H9 (cell line): Measurements from ENCODE around the gene XCR1. TPM values are rescaled to one million over a fixed set of nuclear protein-coding genes. Genes with fewer than 3 reads are reported as not detected.

Experiments
- DNase-seq: peaks from one replicate; pipeline ENCODE4 v3.0.0-alpha.2; 2017
- H2AFZ ChIP-seq: one replicate; pipeline ENCODE4 v1.6.1; 2013; ENCODE audit warnings: mild to moderate bottlenecking, low read length, control low read depth, moderate library complexity
- H2AK5ac ChIP-seq: 2 replicates; pipeline ENCODE4 v1.6.1; 2013; ENCODE audit warnings: low read length, control low read depth, mixed read lengths; ENCODE audit not compliant: insufficient read length
- H2BK120ac ChIP-seq: one replicate; pipeline ENCODE4 v1.6.1; 2013; ENCODE audit warnings: low read depth, mild to moderate bottlenecking, low read length, control low read depth, inconsistent platforms; ENCODE audit not compliant: poor library complexity, severe bottlenecking
- H2BK12ac ChIP-seq: 2 replicates; pipeline ENCODE4 v1.6.1; 2013; ENCODE audit warnings: low read length, control low read depth, mixed read lengths, low read depth; ENCODE audit not compliant: insufficient read length
- H2BK15ac ChIP-seq: 2 replicates; pipeline ENCODE4 v1.6.1; 2013; ENCODE audit warnings: low read depth, low read length, control low read depth
- H2BK20ac ChIP-seq: one replicate; pipeline ENCODE4 v1.6.1; 2013; ENCODE audit warnings: low read depth, mild to moderate bottlenecking, low read length, control low read depth, inconsistent platforms; ENCODE audit not compliant: poor library complexity, severe bottlenecking
- H2BK5ac ChIP-seq: 2 replicates; pipeline ENCODE4 v1.6.1; 2013; ENCODE audit warnings: low read length, control low read depth, mixed read lengths; ENCODE audit not compliant: insufficient read length
- H3K14ac ChIP-seq: 2 replicates; pipeline ENCODE4 v1.6.1; 2013; ENCODE audit warnings: low read length, control low read depth; ENCODE audit not compliant: insufficient read depth
- H3K18ac ChIP-seq: 2 replicates; pipeline ENCODE4 v1.6.1; 2013; ENCODE audit warnings: low read depth, mild to moderate bottlenecking, mixed read lengths, low read length, control low read depth; ENCODE audit not compliant: insufficient read length
- H3K23ac ChIP-seq: 2 replicates; pipeline ENCODE4 v1.6.1; 2013; ENCODE audit warnings: low read length, control low read depth, mixed read lengths, low read depth; ENCODE audit not compliant: insufficient read length
- H3K23me2 ChIP-seq: 2 replicates; pipeline ENCODE4 v1.6.1; 2013; ENCODE audit warnings: low read depth, mild to moderate bottlenecking, mixed read lengths, low read length, control low read depth; ENCODE audit not compliant: insufficient read length, poor library complexity, severe bottlenecking
- H3K27ac ChIP-seq: 2 replicates; pipeline ENCODE4 v1.5.1; 2013; ENCODE audit warnings: low read length, control low read depth, mixed read lengths, low read depth; ENCODE audit not compliant: insufficient read length
- H3K27me3 ChIP-seq: 2 replicates; pipeline ENCODE4 v1.6.1; 2013; ENCODE audit warnings: low read length, control low read depth, inconsistent platforms; ENCODE audit not compliant: insufficient read depth
- H3K4ac ChIP-seq: 2 replicates; pipeline ENCODE4 v1.6.1; 2013; ENCODE audit warnings: low read depth, mild to moderate bottlenecking, control low read depth, inconsistent platforms, low read length, moderate library complexity
- H3K4me1 ChIP-seq: 2 replicates; pipeline ENCODE4 v1.6.1; 2013; ENCODE audit warnings: low read length, control low read depth, inconsistent platforms; ENCODE audit not compliant: insufficient read depth
- H3K4me2 ChIP-seq: 2 replicates; pipeline ENCODE4 v1.6.1; 2013; ENCODE audit warnings: low read length, control low read depth, mixed read lengths; ENCODE audit not compliant: insufficient read length, insufficient read depth
- H3K56ac ChIP-seq: 2 replicates; pipeline ENCODE4 v1.6.1; 2013; ENCODE audit warnings: low read depth, mild to moderate bottlenecking, mixed read lengths, low read length, control low read depth; ENCODE audit not compliant: insufficient read length
- H3K79me1 ChIP-seq: 2 replicates; pipeline ENCODE4 v1.6.1; 2013; ENCODE audit warnings: low read depth, mild to moderate bottlenecking, moderate library complexity, low read length, control low read depth, inconsistent platforms; ENCODE audit not compliant: insufficient read depth, poor library complexity, severe bottlenecking
- H3K79me2 ChIP-seq: 2 replicates; pipeline ENCODE4 v1.6.1; 2013; ENCODE audit warnings: low read length, control low read depth, inconsistent platforms; ENCODE audit not compliant: insufficient read depth
- H3K9ac ChIP-seq: 2 replicates; pipeline ENCODE4 v1.6.1; 2013; ENCODE audit warnings: low read length, control low read depth, mixed read lengths; ENCODE audit not compliant: insufficient read length; ENCODE audit errors: extremely low read depth
- H3K9me3 ChIP-seq: one replicate; pipeline ENCODE4 v1.6.1; 2013; ENCODE audit warnings: low read depth, low read length, inconsistent platforms; ENCODE audit not compliant: control insufficient read depth
- H3T11ph ChIP-seq: one replicate; pipeline ENCODE4 v1.6.1; 2013; ENCODE audit warnings: mild to moderate bottlenecking, low read length, control low read depth, inconsistent platforms
- H4K20me1 ChIP-seq: one replicate; pipeline ENCODE4 v1.6.1; 2013; ENCODE audit not compliant: control insufficient read depth, insufficient read length, insufficient read depth
- H4K5ac ChIP-seq: 2 replicates; pipeline ENCODE4 v1.6.1; 2013; ENCODE audit warnings: low read depth, mild to moderate bottlenecking, mixed read lengths, low read length, control low read depth; ENCODE audit not compliant: insufficient read length
- H4K8ac ChIP-seq: replicated peaks from 2 replicates; pipeline ENCODE4 v1.6.1; 2013; ENCODE audit warnings: low read length, control low read depth, mixed read lengths, low read depth; ENCODE audit not compliant: insufficient read length
- H4K91ac ChIP-seq: 2 replicates; pipeline ENCODE4 v1.6.1; 2013; ENCODE audit warnings: low read depth, mild to moderate bottlenecking, moderate library complexity, mixed read lengths, low read length, control low read depth; ENCODE audit not compliant: insufficient read length
- H3K27ac Mint-ChIP-seq, 3 experiments: 2 replicates in 2 of 3; 3 replicates in 1 of 3; pipeline ENCODE4 v1.8.0; 2020 to 2021; ENCODE audit warnings: mixed read lengths in 3 of 3, mild to moderate bottlenecking in 1 of 3, moderate library complexity in 1 of 3
- H3K27me3 Mint-ChIP-seq: 2 replicates; pipeline ENCODE4 v1.8.0; 2021; ENCODE audit warnings: low read depth, mild to moderate bottlenecking, moderate library complexity, mixed read lengths
- H3K36me3 Mint-ChIP-seq, 3 experiments: 2 replicates in 2 of 3; 3 replicates in 1 of 3; pipeline ENCODE4 v1.8.0; 2020 to 2021; ENCODE audit warnings: low read depth in 3 of 3, mixed read lengths in 3 of 3; ENCODE audit not compliant: insufficient read depth in 1 of 3
- H3K4me1 Mint-ChIP-seq, 2 experiments: 2 replicates each; pipeline ENCODE4 v1.8.0; 2020; ENCODE audit warnings: mixed read lengths in 2 of 2
- H3K4me3 Mint-ChIP-seq, 2 experiments: 2 replicates in 1 of 2; 3 replicates in 1 of 2; pipeline ENCODE4 v1.8.0; 2020 to 2021; ENCODE audit warnings: mild to moderate bottlenecking in 2 of 2, mixed read lengths in 2 of 2, moderate library complexity in 1 of 2
- H3K9me3 Mint-ChIP-seq, 2 experiments: 2 replicates in 1 of 2; 3 replicates in 1 of 2; pipeline ENCODE4 v1.8.0; 2020; ENCODE audit warnings: mild to moderate bottlenecking in 2 of 2, mixed read lengths in 2 of 2, moderate library complexity in 1 of 2
- CTCF ChIP-seq: fragments of 200-600 bp; sonication (generic); conservative IDR thresholded peaks from 3 replicates; pipeline ENCODE4 v1.8.0; 2021; ENCODE audit warnings: antibody characterized with exemption, mild to moderate bottlenecking
- WGBS: extraction: QIAGEN DNeasy Blood & Tissue Kit; methylation state at CpG from one replicate; pipeline ENCODE4 v1.1.7; 2013; ENCODE audit warnings: missing lambda C conversion rate, low lambda C conversion rate, mixed read lengths; ENCODE audit not compliant: insufficient read length; ENCODE audit errors: extremely low coverage; 5-methylcytosine and 5-hydroxymethylcytosine counted together
- total RNA-seq: library from RNA; stranded (reverse); gene quantifications from 2 replicates; pipeline ENCODE4 v1.2.1, GENCODE V29; 2021

XCR1 gene
- total RNA-seq, 1 experiment from 2014 or later = not detected

GRCh38 chr3:45980819-45981218, 46.5 kb downstream of the XCR1 start:
- no peaks in the 10 kb centered on the region for H3K4me1 ChIP-seq
- no CpG with 5 or more reads among the region's 2 CpGs for WGBS
- no peak overlapping the region for H3T11ph ChIP-seq
- no peak overlapping the region for H3K4ac ChIP-seq
- no peak overlapping the region for H3K4me2 ChIP-seq
- no peaks in the 10 kb centered on the region for H3K27me3 Mint-ChIP-seq
- no peak overlapping the region for H3K4me3 Mint-ChIP-seq
- no peak overlapping the region for H3K27ac Mint-ChIP-seq
- no peak overlapping the region for H3K14ac ChIP-seq
- H3K4me1 Mint-ChIP-seq = no peaks in the 10 kb centered on the region
- no peak overlapping the region for H4K8ac ChIP-seq
- DNase-seq = no peak
- H4K91ac ChIP-seq = no peak overlapping the region
- no peak overlapping the region for H2BK12ac ChIP-seq
- H3K56ac ChIP-seq = no peak overlapping the region
- no peaks in the 10 kb centered on the region for H3K23me2 ChIP-seq
- H3K9me3 ChIP-seq = no peaks in the 10 kb centered on the region
- no peaks in the 10 kb centered on the region for H3K27me3 ChIP-seq
- no peak overlapping the region for H2BK5ac ChIP-seq
- no peaks in the 10 kb centered on the region; the same call in none of the 2 replicates for H3K79me2 ChIP-seq
- no peak overlapping the region for H4K5ac ChIP-seq
- H3K18ac ChIP-seq = no peak overlapping the region
- H3K79me1 ChIP-seq = no peaks in the 10 kb centered on the region
- peaks cover 3% of the 10 kb centered on the region for H4K20me1 ChIP-seq
- no peak overlapping the region for H2AK5ac ChIP-seq
- H2BK20ac ChIP-seq = no peak overlapping the region
- no peak overlapping the region for H3K9ac ChIP-seq
- no peak overlapping the region for H2BK120ac ChIP-seq
- H2AFZ ChIP-seq = no peak overlapping the region
- H3K27ac ChIP-seq = no peak overlapping the region
- H3K36me3 Mint-ChIP-seq = peaks cover 11 to 76% (median 61%) of the 10 kb centered on the region in 3 experiments; a peak in 6 of 7 replicates
- no peaks in the 10 kb centered on the region for H3K9me3 Mint-ChIP-seq
- no peak overlapping the region for H3K23ac ChIP-seq
- TF ChIP-seq CTCF = no peak
- H2BK15ac ChIP-seq = no peak overlapping the region
